ENCODE measurements around the gene ZSCAN10.
A peak's percentile ranks its signal among the peaks of the same experiment; 100 is the strongest.
"Not testable (repeated sequence)": the region's sequence is repeated elsewhere in the genome, so short reads cannot be mapped to it uniquely, and the experiment has no call there.

ZSCAN10 gene

DNA sequence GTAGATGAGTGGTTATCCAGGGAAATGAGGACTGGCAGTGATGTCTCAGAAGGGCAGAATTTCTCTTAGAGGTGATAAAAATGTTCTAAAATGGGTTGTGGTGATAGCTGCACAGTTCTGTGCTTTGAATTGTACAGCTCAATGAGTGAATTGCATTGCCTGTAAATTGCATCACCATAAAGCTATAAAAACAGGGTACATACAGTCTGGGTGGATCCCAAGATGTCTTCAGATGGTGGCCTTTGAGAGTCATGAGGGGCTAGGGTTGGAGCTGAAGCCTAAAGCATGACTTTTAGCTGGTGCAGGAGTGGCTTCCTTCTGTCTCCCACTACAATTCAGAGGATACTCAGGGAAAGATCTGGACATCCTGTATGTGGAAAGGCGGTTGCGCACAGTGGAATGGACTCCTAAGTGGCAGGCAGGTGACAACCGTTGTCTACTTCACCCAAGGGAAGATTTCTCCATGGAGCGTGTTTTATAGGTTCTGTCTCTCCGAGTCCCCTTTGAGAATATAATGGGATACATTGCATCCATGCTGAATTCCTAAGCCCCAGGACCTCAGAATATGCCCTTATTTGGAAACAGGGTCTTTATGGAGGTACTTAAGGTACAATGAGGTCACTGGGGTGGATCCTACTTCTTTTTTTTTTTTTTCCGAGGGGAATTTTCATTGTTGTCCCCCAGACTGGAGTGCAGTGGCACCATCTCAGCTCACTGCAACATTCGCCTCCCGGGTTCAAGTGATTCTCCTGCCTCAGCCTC is 35.3 kb downstream of the ZSCAN10 start:
- DNase-seq (ENCODE audit: low spot score), result no peak

DNA sequence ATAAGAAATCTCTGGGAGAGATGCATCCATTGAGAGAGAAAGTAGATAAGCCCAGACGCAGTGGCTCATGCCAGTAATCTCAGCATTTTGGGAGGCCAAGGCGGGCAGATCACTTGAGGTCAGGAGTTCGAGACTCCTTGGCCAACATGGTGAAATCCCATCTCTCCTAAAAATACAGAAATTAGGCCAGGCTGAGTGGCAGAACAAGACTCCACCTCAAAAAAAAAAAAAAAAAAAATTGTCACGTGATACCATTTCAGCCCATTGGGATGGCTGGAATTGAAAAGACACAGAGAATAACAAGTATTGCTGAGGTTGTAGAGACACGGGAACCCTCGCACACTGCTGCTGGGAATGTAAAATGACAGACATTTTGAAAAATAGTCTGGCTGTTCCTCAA is 36.5 kb downstream of the ZSCAN10 start:
- no peak for DNase-seq (ENCODE audit: low spot score)

DNA sequence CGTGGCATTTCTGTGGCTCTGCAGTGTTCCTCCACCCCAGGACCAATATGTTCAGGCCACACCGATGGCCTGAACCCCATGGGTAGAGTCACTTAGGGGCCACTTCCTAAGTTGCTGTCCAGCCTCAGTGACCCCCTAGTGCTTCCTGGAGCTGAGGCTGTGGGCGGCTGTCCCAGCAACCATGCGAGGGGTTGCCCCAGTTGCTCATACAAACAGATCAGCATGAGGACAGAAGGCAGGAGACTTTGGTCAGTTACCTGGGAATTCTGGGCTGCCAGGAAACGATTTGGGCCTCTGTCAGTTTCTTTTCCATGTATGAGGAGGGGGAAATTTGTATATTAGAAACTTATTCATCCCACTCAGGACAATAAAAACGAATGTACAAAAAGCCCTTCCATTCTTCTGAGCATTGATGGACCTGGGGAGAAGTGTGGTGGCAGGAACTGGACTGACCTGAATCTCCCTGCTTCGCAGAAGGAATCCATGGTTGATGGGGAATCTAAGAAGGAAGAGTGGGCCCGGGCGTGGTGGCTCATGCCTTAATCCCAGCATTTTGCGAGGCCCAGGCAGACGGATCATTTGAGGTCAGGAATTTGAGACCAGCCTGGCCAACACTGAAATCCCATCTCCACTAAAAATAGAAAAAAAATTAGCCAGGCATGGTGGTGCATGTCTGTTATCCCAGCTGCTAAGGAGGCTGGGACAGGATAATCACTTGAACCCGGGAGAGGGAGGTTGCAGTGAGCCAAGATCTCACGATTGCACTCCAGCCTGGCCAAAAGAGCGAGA is 38.6 kb downstream of the ZSCAN10 start:
- DNase-seq (ENCODE audit: low spot score), result no peak

DNA sequence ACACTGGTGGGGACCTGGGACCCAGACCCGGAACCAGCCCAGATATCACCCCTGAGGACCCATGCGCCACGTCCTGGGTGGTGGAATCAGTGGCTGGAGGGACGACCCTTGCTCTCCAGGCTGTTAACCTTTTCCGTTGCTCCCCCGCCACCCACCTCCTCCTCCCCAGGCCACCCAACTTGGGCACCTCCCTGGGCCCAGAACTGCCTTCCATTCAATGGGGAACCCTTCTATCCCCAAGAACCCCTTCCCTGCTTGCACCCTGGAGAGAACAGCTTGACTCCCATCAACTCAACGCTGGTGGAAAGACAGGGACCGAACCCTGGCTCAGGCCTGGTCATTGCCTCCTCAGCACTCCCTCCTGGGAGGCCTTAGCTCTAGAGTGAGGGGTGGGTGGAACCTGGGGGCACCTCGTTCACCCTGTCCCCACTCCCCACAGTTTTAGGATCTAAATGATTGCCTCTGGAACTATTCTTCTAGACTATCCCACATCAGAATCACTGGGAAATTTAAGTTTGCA is 39.3 kb downstream of the ZSCAN10 start:
- no peak for DNase-seq (ENCODE audit: low spot score)

DNA sequence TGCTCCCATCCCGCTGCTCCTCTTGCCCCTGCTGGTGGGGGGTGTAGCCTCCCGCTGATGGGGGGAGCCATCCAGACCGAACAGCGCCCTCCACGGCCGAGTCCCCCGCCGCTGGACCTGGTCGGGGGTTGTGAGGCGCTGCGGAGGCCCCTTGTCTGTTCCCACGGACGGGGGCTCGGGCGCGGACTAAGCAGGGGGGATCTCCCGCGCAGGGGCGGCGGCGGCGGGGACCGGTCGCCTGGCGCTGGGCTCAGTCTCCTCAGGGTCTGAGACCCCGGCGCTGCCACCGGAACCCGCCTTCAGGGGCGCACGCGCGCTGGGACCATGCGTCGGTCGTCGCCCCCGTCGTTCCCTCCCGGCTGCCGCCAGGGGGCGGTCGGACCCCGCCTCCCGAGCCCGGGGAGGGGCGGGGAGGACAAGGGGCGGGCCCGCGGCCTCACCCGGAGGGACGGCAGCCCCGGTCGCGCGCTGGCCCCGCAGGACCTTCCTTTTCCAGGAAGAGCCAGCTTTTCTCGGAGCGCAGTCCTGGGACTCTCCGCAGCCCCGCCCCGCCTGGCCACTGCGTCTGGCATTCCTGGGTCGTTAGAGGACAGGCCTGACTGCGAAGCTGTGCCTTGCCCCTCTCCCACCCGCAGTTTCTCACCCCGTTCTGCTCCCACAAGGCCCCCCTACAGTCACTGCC is 39.9 kb downstream of the ZSCAN10 start:
- peak; percentile 88 for DNase-seq (ENCODE audit: low spot score)

DNA sequence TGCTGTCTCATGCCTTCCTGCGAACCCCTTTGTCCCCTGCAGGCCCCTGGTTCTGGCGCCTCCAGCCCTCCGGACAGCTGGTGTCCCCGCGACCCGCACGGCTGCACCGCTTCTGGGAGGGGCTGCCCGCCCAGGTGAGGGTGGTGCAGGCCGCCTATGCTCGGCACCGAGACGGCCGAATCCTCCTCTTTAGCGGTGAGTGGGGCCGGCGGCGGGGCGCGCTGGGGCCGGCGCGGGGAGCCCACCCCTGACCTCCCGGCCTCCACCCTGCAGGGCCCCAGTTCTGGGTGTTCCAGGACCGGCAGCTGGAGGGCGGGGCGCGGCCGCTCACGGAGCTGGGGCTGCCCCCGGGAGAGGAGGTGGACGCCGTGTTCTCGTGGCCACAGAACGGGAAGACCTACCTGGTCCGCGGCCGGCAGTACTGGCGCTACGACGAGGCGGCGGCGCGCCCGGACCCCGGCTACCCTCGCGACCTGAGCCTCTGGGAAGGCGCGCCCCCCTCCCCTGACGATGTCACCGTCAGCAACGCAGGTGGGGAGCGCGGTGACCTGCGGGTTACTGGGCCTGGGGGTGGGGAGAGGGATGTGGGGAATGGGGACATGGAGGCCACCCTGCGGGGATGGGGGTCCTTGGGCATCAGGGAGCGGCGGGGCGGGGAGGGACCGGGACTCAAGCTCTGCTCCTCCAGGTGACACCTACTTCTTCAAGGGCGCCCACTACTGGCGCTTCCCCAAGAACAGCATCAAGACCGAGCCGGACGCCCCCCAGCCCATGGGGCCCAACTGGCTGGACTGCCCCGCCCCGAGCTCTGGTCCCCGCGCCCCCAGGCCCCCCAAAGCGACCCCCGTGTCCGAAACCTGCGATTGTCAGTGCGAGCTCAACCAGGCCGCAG is 40.7 kb downstream of the ZSCAN10 start:
- DNase-seq (ENCODE audit: low spot score), result peak; percentile 49

DNA sequence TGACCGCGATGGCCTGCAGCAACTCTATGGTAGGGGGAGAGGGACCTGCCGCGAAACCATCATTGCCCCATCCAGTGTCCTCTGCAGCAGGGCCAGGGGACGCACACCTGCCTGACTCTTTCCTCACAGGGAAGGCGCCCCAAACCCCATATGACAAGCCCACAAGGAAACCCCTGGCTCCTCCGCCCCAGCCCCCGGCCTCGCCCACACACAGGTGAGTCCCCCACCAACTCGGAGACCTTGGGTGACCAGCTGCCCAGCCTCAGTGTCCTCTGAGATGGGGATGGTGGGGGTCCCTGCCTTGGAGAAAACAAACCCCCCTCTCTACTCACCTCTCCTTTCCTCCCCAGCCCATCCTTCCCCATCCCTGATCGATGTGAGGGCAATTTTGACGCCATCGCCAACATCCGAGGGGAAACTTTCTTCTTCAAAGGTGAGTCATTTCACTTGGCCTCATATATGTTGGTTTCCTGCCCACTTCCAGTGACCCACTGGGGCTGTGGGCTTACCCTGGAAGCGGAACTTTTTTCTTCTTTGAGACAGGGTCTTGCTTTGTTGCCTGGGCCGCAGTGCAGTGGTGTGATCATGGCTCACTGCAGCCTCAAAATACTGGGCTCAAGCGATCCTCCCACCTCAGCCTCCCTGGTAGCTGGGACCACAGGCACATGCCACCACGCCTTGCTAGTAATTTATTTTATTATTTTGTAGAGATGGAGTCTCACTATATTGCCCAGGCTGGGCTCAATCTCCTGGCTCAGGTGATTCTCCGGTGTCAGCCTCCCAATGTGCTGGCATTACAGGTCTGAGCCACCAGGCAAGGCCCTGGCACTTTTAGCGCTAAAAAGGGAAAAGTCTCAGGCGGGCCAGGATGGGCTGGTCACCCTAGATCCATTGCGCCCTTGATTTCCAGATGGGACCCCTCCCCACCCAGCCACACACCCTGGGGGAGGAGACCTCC is 41.6 kb downstream of the ZSCAN10 start:
- no peak for DNase-seq (ENCODE audit: low spot score)

DNA sequence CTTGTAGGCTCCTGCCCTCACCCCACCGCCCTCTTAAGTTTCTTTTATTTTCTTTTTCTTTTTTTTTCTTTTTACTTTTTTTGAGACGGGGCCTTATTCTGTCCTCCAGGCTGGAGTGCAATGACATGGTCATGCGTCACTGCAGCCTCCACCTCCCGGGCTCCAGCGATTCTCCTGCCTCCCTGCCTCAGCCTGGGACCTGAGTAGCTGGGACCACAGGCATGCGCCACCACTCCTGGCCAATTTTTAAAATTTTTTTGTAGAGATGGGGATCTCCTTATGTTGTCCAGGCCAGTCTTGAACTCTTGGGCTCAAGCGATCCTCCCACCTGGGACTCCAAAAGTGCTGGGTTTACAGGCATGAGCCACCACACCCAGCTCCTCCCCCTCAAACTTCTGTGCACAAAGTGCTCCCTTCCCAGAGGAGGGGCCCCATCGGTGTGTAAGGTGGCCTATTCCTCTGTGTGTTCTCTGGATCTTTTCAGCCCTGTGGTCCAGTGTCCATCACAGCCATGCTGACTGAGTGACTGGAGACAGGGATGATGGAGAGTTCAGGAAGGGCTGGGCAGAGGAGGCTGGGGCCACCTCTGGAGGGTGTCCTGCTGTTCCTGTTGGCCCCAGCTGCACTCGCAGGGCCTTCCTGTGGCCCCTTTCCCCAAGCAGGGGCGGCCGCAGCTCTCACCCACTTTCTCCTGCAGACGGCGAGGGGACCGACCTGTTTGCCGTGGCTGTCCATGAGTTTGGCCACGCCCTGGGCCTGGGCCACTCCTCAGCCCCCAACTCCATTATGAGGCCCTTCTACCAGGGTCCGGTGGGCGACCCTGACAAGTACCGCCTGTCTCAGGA is 42.5 kb downstream of the ZSCAN10 start:
- DNase-seq (ENCODE audit: low spot score), result no peak

DNA sequence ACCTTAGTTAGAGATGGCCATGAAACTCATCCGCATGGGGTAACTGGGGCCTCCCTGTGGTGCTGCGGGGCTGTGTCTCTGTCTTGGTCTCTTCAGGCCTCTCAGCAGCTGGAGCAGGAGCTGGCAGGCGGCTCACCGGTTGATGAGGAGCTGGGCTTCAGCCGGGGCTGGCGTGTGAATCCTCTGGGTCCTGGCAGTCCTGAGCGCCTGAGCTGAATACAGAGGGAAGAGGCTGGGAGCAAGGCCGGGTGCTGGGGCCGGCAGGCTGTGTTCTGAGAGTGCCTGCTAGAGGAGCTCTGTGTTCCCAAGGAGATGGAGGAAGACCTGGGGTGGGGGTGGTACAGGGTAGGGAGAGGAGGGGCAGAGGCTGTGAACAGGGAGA is 43.4 kb downstream of the ZSCAN10 start:
- not testable (repeated sequence) for DNase-seq (ENCODE audit: low spot score)

DNA sequence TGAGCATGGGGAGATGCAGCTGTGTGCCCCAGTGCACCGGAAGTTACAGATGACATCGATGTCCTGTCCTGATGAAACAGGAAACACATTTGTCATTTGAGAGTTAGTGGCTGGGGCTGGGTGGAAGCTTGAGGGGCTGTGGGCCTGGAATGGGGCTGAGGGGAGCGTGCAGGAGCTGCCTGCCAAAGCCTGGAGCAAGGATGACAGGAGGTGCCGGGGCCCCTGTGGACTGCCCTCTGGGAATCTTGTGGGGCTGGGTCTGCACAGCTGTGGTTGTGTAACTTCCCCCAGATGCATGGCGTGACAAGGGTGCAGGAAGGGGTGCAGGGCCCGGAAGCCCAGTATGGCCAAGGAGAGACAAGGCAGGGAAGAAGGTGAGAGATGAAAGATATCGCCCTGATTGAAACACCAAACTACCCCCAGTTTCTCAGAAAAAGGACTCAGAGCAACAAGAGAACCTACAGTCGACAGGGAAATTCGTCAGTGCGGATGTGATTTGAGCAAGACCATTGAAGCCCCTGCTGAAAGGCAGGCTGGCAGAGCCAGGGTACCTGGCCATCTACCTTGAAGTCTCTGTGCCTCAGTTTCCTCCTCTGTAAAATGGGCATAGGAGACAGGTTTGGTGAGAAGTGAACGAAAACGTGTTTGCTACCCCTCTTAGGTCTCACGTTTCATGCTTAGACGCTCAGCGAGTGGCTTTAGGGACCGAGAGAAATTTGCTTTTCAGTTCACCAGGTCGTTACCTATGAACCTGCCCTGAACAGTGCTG is 43.9 kb downstream of the ZSCAN10 start:
- DNase-seq (ENCODE audit: low spot score), result no peak

DNA sequence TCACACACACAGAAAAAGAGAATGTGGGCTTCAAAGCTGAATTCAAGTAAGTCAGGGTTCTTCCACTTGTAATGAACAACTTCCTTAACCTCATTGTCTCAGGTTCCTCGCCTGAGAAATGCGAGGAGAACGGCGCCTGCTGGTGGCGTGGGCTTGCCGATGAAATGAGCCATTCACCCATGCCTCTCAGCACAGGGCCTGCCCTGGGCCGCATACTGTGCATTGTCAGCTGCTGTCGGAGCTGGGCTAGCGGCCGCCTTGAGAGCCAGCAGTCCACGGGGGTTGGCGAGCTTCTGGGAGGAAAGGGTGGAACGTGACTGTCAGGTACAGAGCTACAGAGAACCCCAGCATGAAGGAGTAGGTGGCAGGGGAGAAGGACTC is 45.8 kb downstream of the ZSCAN10 start:
- DNase-seq (ENCODE audit: low spot score), result not testable (repeated sequence)

DNA sequence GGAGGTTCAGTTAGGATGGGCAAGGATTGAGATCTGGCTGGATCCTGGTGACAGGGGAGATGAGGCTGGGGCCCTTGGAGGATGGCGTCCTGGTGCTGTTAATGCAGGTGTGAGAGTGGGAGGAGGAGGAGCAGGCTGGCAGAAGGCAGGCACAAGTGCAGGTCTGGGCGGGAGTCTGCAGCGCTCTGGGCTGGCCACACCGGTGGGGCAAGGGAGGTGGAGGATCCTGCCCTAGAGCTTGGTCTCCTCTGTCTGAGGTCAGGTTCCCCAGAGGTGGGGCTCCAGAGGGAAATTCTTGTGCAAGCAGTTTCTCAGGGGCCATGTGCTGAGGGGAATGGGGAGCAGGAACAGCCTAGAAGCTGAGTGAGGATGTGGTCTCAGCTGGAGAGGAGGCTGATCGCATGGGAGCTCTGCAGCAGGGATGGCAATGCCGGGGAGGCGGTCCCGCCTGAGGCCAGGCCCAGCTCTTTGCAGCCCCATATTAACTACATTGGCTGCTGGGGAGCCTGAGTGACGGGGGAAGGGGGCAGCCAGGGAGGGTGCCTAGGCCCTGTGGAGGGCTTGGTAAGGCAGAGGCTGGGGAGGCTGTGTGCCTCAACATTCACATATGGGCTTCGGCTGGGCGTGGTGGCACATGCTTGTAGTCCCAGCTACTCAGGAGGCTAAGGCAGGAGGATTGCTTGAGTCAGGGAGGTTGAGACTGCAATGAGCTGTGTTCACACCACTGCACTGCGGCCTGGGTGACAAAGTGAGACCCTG is 46.3 kb downstream of the ZSCAN10 start:
- DNase-seq (ENCODE audit: low spot score), result not testable (repeated sequence)

DNA sequence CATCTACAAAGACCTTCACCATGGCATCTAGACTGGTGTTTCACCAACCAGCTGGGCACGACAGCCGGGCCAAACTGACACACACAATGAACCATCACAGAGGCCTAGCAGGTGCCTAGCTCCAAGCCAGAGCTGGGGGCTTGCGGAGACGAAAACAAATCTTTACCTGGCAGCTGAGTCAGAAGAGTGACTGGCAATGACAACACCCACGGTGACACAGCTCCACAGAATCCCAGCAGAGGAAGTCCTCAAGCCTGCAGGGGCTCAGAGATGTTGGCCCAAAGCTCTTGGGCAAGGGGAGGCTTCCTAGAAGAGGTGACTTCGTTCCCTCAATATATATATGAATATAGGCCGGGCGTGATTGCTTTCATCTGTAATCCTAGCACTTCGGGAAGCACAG is 47.6 kb downstream of the ZSCAN10 start:
- DNase-seq (ENCODE audit: low spot score), result no peak

DNA sequence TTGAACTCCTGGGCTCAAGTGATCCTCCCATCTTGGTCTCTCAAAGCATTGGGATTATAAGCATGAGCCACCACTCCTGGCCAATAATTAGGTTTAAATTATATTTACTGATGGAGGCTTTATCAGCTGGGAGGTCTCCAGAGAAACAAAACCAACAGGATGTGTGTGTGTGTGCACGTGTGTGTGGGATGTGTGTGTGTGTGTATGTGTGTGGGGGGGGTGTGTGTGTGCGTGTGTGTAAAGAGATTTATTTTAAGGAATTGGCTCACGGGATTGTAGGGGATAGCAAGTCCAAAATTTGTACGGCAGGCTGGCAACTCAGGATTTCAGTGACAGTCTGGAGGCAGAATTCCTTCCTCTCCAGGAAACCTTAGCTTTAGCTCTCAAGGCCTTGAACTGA is 48.1 kb downstream of the ZSCAN10 start:
- DNase-seq (ENCODE audit: low spot score), result no peak

DNA sequence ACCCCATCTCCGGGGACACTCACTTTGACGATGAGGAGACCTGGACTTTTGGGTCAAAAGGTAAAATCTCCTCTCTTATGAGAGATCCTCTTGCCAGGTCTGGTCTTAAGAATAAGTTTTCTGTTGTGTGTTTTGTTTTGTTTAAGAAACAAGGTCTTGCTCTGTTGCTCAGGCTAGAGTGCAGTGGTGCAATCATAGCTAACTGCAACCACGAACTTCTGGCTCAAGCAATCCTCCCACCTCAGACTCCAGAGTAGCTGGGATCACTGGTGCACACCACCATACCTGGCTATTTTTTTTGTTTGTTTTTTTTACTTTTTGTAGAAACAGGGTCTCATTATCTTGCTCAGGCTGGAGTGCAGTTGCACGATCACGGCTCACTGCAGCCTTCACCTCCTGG is 48.6 kb downstream of the ZSCAN10 start:
- DNase-seq (ENCODE audit: low spot score), result no peak

DNA sequence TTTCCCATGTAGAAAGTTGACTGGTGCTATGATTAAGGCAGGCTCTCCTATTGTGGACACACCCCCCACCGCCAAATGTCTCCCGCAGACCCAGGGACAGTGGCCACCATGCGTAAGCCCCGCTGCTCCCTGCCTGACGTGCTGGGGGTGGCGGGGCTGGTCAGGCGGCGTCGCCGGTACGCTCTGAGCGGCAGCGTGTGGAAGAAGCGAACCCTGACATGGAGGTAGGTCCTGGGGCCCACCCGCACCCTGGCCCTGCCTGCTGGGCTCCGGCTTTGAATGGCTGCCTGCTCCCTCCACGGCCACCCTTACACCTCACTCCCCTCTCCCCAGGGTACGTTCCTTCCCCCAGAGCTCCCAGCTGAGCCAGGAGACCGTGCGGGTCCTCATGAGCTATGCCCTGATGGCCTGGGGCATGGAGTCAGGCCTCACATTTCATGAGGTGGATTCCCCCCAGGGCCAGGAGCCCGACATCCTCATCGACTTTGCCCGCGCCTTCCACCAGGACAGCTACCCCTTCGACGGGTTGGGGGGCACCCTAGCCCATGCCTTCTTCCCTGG is 49.1 kb downstream of the ZSCAN10 start:
- no peak for DNase-seq (ENCODE audit: low spot score)

DNA sequence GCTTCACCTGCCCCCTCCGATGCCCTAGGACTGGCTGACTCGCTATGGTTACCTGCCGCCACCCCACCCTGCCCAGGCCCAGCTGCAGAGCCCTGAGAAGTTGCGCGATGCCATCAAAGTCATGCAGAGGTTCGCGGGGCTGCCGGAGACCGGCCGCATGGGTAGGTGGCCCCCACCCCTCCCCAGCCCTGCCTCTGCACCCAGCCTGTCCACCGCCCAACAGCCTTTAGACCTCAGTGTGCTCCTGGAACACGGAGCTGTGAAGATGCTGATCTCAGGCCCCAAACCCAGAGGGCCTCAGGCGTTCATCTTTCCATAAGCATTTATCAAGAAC is 51.7 kb downstream of the ZSCAN10 start:
- DNase-seq (ENCODE audit: low spot score), result no peak

Measured in CD4-positive, alpha-beta T cell treated with Interleukin-2 at 100 ng/mL for 4 hours (primary cell).